Fibroblast of mammary gland (primary cell): ENCODE results near the gene SORD.
A peak's percentile ranks its signal among the peaks of the same experiment; 100 is the strongest.
"Not testable (repeated sequence)": the region's sequence is repeated elsewhere in the genome, so short reads cannot be mapped to it uniquely, and the experiment has no call there.

Experiments used
- DNase-seq: peaks from one replicate; pipeline ENCODE4 v3.0.0-alpha.2; 2010; ENCODE audit warnings: low read depth
- H3K4me3 ChIP-seq: 2 replicates; pipeline ENCODE4 v1.5.1; 2011; ENCODE audit warnings: low read depth, mild to moderate bottlenecking, low read length, moderate library complexity; ENCODE audit not compliant: control insufficient read depth
- CTCF ChIP-seq: conservative IDR thresholded peaks from 2 replicates; pipeline ENCODE4 v1.5.1; 2011; ENCODE audit warnings: low read depth, low read length, inconsistent platforms; ENCODE audit not compliant: control insufficient read depth, insufficient read depth

SORD gene

GRCh38 chr15:45048794-45049631, 26.0 kb downstream of the SORD start:
- no peak for DNase-seq

GRCh38 chr15:45050587-45050986, 27.6 kb downstream of the SORD start:
- DNase-seq = no peak
- no peak overlapping the region for H3K4me3 ChIP-seq
- TF ChIP-seq CTCF = no peak

More at GRCh38 chr15:45048794-45049631, 26.0 kb downstream of the SORD start:
- TF ChIP-seq CTCF = no peak
- H3K4me3 ChIP-seq = no peak overlapping the region

- H3K4me3 ChIP-seq, DNase-seq: not testable (repeated sequence)
Observed at GRCh38 chr15:45052676-45053075, 29.7 kb downstream of the SORD start.

- DNase-seq, H3K4me3 ChIP-seq: not testable (repeated sequence)
Observed at GRCh38 chr15:45058690-45059675, 36.0 kb downstream of the SORD start.

GRCh38 chr15:45062301-45062700, 39.3 kb downstream of the SORD start:
- not testable (repeated sequence) for DNase-seq, H3K4me3 ChIP-seq

GRCh38 chr15:45064386-45064785, 41.4 kb downstream of the SORD start:
- TF ChIP-seq CTCF = no peak
- peak; percentile 15 for DNase-seq
- H3K4me3 ChIP-seq = no peak overlapping the region

- H3K4me3 ChIP-seq, DNase-seq: not testable (repeated sequence)
Observed at GRCh38 chr15:45069942-45070360, 47.0 kb downstream of the SORD start.

- DNase-seq, H3K4me3 ChIP-seq: not testable (repeated sequence)
Observed at GRCh38 chr15:45073602-45074001, 50.6 kb downstream of the SORD start.

- DNase-seq = not testable (repeated sequence)
Observed at GRCh38 chr15:45075440-45076320, 52.7 kb downstream of the SORD start.

GRCh38 chr15:45077391-45077790, 54.4 kb downstream of the SORD start:
- DNase-seq, H3K4me3 ChIP-seq: not testable (repeated sequence)

More at GRCh38 chr15:45075440-45076320, 52.7 kb downstream of the SORD start:
- H3K4me3 ChIP-seq = not testable (repeated sequence)

- H3K4me3 ChIP-seq, DNase-seq: not testable (repeated sequence)
Observed at GRCh38 chr15:45079201-45079600, 56.2 kb downstream of the SORD start.

- not testable (repeated sequence) for DNase-seq, H3K4me3 ChIP-seq
Observed at GRCh38 chr15:45079628-45080246, 56.7 kb downstream of the SORD start.

GRCh38 chr15:45080593-45080992, 57.6 kb downstream of the SORD start:
- DNase-seq, H3K4me3 ChIP-seq: not testable (repeated sequence)
